Measurements from ENCODE around the gene ITPRIP.

GRCh38 chr10:104304927-104305326, 33.3 kb downstream of the ITPRIP start:
- no peak for TF ChIP-seq CTCF (conservative IDR thresholded peaks at IDR 0.05; ENCODE audit: low read depth, low read length)
- TF ChIP-seq EZH2 (IDR thresholded peaks at IDR 0.05; ENCODE audit: borderline replicate concordance, low read depth, low read length, poor library complexity, severe bottlenecking) = no peak
